ENCODE data around the gene RAB25.

The RAB25 gene

GRCh38 chr1:156078728-156079127, 17.8 kb downstream of the RAB25 start:
- no peak for DNase-seq

GRCh38 chr1:156079762-156080161, 18.8 kb downstream of the RAB25 start:
- no peak for DNase-seq

- DNase-seq: no peak
Measured at GRCh38 chr1:156080241-156080862, 19.4 kb downstream of the RAB25 start.

- no peak for DNase-seq
Measured at GRCh38 chr1:156080863-156081179, 19.9 kb downstream of the RAB25 start.

GRCh38 chr1:156081180-156081916, 20.4 kb downstream of the RAB25 start:
- DNase-seq: no peak

- DNase-seq: no peak
Measured at GRCh38 chr1:156081917-156082308, 21.0 kb downstream of the RAB25 start.

GRCh38 chr1:156082309-156083091, 21.5 kb downstream of the RAB25 start, which contains the start of gene MEX3A:
MEX3A (minus strand) TSS chr1:156082465; CDS start chr1:156081998, 467 bp downstream.
- peak in 51 of 56 donors; percentile 9 to 82 (median 61) for DNase-seq

- DNase-seq: no peak
Measured at GRCh38 chr1:156083800-156084790, 23.1 kb downstream of the RAB25 start.

- peak in 3 of 56 donors; percentile 8 to 13 (median 12) for DNase-seq
Measured at GRCh38 chr1:156086256-156086662, 25.3 kb downstream of the RAB25 start.

- DNase-seq: no peak
Measured at GRCh38 chr1:156089704-156090103, 28.7 kb downstream of the RAB25 start.

GRCh38 chr1:156090138-156090839, 29.3 kb downstream of the RAB25 start:
- DNase-seq: peak in 2 of 56 donors; percentile 15 to 30

GRCh38 chr1:156090840-156091188, 29.9 kb downstream of the RAB25 start:
- peak in 51 of 56 donors; percentile 19 to 87 (median 58) for DNase-seq

GRCh38 chr1:156091610-156092009, 30.6 kb downstream of the RAB25 start:
- no peak for DNase-seq

- DNase-seq: no peak
Measured at GRCh38 chr1:156095906-156096508, 35.0 kb downstream of the RAB25 start.

GRCh38 chr1:156096640-156097391, 35.9 kb downstream of the RAB25 start:
- peak in 55 of 56 donors; percentile 21 to 91 (median 69) for DNase-seq

GRCh38 chr1:156097499-156098178, 36.7 kb downstream of the RAB25 start:
- no peak for DNase-seq

GRCh38 chr1:156098784-156099183, 37.8 kb downstream of the RAB25 start:
- no peak for DNase-seq

GRCh38 chr1:156099282-156099681, 38.3 kb downstream of the RAB25 start:
- no peak for DNase-seq

Measured in amygdala (tissue), 56 donors.